ENCODE measurements around the gene AP3D1.

The AP3D1 gene

DNA sequence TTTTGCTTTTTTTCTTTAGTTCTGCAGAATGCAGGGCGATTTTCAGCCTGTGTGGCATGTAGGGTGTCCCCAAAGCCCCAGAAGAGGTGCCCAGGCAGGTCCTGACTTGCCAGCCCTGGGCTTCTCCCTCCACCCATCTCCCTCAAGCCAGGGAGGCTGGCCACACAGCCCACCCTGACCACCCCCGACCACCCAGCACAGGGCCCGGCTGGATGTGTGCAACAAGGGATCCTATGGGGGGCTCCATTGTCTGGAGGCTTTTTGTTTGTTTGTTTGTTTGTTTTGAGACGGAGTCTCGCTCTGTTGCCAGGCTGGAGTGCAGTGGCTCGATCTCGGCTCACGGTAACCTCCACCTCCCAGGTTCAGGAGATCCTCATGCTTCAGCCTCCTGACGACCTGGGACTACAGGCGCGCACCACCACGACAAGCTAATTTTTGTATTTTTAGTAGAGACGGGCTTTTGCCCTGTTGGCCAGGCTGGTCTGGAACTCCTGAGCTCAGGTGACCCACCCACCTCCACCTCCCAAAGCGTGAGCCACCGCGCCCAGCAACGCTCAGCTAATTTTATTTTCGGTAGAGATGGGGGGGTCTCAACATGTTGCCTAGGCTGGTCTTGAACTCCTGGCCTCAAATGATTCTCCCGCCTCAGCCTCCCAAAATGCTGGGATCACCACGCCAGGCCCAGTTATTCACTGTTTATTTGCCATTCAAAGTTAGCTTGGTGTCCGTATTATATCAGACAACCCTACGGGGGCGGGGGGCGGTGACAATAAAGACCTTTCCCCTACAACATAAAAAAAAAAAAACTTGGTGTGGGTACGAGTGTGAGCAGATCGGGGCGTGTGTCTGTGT, 92.6 kb downstream of the AP3D1 start:
- DNase-seq, result no peak

- DNase-seq, result no peak
Observed at GRCh38 chr19:2057484-2058469, 93.6 kb downstream of the AP3D1 start.

DNA sequence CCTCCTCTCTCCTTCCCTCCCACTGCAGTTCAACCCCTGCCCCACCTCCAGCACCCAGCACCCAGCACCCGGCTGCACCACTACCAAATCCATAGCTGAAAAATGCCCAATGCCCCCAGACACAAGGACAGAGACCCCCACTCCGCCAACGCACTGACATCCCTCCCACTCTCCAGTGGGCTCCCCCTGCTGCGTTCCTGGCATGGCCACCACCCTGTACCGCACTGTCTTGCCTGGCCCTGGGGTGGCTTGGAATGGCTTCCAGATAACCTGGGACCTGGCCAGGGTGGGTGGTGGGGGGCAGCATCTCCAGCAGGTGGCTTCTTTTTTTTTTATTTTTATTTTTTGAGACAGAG, 94.6 kb downstream of the AP3D1 start:
- DNase-seq, result no peak

DNA sequence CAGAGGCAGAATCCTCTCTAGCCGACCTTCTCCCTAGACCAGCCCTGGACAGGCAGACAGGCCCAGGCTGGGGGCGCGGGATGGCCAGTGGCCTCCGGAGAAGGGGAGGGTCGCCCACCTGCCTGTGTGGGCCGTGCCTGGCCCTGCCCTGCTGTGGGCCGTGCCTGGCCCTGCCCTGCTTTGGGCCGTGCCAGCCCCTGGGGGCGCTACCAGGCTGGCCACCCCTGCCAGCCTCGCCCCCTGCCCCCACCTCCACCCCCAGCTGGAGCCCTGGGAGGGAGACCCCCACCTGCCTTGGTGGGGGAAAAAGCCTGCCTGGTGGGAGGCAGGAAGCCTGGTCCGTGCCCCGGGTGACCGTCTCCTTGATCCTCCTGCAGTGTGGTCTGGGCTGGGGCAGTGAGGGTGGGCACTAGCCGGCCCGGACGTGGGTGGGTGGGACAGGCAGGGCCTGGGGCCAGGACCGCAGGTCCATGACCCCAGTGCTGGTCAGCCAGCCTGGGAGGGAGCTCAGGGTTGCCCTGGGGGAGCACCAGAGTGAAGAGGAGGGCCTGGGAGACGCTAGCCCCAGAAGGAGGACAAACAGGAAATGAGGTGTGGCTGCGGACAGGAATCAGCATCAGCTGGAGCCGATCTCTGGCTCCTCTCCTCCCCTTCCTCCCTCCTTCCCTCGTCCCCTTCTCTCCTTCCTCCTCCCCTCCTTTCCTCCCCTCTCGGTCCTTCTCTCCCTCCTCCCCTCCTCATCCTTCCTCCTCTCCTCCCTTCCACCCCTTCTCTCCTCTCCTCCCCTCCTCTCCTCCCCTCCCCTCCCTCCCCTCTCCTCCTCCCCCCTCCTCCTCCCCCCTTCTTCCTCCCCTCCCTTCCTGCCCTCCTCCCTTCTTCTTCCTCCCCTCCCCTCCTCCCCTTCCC, 95.2 kb downstream of the AP3D1 start:
- no peak for DNase-seq

GRCh38 chr19:2054763-2055162, 96.6 kb downstream of the AP3D1 start:
- DNase-seq, result no peak

- no peak for DNase-seq
Observed at GRCh38 chr19:2053601-2054389, 97.6 kb downstream of the AP3D1 start.

DNA sequence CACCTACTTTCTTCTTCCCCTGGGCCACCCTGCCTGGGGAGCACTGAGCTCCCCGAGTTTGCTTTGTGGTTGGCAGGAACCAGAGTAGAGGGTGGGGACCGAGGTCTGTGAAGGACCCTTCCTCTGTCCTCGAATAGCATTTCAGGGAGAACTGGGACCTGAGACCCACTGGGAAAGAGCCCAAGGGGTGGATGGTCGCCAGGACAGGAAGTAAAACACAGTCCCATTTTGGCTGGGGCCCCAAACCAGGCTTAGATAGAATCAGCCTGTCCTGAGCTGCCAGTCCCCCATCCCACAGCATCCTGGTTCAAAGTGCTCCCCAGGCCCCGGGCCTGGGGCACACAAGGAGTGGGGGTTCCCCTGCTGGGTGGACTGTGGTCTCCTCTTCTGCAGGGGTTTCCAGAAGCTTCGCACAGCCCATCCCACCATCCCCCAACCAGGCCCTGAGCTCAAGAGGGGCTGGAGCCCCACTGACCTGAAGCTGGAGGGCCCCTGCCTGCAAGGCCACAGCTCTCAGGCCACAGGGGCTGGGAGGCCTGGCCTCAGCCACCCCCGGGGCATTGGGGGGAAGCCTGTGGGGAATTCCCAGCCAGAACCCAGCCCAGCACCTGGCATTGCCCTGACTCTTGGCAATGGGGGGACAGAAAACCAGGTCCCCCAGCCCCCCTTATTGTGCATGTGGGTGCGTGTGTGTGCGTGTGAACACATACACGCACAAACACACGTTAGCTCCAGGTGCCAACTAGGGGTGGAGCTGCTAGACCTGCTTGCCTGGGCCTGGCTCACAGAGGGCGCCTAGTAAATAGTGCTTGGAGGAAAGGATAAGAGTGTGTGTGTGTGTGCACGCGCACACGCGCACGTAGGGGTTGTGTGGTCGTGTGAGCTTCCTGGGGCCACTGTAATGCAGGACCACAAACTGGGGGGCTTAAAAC, 99.3 kb downstream of the AP3D1 start:
- DNase-seq, result peak; percentile 25

DNA sequence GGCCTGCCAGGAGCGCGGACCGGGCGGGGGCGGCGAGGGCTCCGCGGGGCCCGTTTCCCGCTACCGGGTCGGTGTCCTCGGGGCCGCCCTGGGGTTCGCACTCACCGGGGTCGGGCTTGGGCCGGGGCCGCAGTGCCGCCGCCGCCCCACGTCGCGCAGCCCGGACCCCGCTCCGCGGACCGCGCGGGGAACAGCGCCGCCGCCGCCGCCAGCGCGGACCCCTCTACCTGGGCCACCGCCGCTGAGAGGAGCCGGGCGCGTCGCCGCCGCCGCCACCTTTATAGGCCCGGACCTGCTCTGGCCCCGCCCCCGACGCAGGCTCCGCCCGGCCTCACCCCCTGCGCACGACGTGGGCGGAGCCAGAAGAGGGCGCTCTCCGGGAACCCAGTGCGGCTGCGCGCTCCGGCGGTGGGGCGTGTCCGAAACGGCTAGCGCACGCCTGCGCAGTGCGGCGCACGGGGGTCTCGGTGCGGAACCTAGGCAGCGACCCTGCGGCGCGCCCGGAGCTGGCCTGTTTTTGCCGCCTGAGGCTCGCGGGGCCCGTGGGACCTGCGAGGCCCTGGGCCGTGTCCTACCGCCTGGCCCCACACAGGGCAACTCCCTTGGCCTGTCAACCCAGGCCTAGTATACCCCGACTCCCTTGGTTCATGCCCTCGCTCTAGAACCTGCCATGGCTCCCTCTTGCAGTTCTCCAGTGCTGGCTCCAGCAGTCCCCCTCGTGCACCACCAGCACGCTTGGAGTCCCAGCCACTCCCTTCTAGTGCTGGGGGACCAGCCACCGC, 100.2 kb downstream of the AP3D1 start, which contains the start of gene MKNK2:
TSS of gene MKNK2 (minus strand) at position 254 of the 782 bp plus-strand sequence. CDS start 393 bp downstream, outside the sequence.
- DNase-seq, result peak; percentile 79

Data from MV-4-11 (cell line).